GM21367 (cell line): ENCODE measurements around the gene SLC22A31.
"Not testable (repeated sequence)": the region's sequence is repeated elsewhere in the genome, so short reads cannot be mapped to it uniquely, and the experiment has no call there.

Source experiments
- ATAC-seq: cut with Tn5 transposase; IDR thresholded peaks from one replicate; pipeline ENCODE4 v1.9.1; 2021; ENCODE audit not compliant: unreplicated experiment

The SLC22A31 gene

DNA sequence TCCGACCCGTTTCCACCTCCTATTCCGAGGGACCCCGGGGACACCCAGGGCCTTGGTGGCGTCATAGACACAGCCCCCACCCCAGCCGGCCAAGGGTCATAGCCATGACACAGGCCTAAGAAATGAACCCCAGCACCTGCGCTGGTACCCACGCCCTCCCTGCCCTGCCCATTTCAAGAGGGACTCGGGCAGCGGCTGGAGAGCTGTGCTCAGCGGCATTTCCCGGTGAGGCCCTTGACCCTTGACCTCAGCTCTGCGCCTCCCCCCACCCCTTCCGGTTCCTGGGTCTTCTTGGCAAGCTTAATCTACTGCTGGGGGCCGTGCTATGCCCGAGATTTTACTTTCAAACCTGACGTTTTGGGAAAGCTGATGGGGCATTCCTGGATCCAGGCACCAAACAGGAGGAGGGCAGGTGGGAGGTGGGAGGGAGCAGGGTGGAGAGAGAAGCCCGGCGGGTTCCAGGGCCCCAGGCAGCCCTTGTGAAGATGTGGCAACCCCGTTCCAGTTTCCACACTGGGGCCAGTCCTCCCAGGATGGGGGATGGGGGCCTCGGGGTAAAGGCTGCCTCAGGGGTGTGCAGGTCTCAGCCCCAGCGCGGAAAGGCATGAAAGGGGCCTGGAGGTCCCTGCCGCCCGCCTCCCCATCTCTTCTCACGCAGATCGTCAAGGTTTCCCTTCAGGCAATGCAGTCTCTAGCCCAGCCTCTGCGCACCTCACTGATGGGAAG is at the start of gene SLC22A31:
Gene SLC22A31, minus strand, starts transcription at position 414 of the 726 bp plus-strand sequence. Its CDS starts 36 bp downstream, at position 378.
- no peak for ATAC-seq

GRCh38 chr16:89248196-89248982 is 48.1 kb upstream of the SLC22A31 start:
- ATAC-seq: no peak

DNA sequence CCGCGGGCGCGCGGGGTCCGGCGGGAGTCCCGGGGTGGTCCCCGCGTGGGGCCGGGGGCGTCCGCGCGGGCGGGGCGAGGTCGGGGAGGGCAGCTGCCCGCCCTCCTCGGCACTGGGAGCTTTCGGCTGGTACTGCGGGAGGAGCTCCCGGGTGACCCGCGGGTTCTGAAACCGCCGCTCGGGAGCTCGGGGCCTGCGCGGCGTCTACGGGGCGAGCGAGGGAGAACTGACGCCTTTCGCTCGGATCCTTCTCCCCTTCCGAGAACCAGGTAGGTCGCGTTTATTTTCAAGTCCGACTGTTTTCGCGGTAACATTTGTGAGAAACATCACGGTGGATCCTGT is 47.4 kb upstream of the SLC22A31 start:
- not testable (repeated sequence) for ATAC-seq

- ATAC-seq: no peak
Measured at GRCh38 chr16:89246903-89247733, 46.8 kb upstream of the SLC22A31 start.

- ATAC-seq: no peak
Measured at GRCh38 chr16:89246383-89246902, 46.1 kb upstream of the SLC22A31 start.

DNA sequence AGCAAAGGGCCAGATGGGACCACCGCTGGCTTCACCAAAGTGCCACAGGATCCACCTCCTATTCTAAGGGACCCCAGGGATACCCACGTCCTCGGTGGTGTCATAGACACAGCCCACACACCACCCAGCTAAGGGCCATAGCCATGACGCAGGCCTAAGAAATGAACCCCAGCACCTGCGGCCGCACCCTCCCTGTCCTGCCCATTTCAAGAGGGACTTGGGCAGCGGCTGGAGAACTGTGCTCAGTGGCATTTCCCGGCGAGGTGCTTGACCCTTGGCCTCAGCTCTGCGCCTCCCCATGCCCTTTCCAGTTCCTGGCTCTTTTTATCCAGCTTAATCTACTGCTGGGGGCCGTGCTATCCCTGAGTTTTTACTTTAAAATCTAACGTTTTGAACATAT is 44.4 kb upstream of the SLC22A31 start:
- ATAC-seq: no peak

DNA sequence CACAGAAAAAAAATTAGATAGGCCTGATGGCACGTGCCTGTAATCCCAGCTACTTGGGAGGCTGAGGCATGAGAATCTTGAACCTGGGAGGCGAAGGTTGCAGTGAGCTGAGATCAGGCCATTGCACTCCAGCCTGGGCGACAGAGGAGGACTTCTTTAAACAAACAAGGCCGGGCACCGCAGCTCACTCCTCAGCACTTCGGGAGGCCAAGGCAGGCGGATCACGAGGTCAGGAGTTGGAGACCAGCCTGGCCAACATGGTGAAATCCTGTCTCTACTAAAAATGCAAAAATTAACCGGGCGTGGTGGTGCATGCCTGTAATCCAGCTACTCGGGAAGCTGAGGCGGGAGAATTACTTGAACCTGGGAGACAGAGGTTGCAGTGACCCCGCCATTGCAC is 43.9 kb upstream of the SLC22A31 start:
- ATAC-seq: not testable (repeated sequence)

DNA sequence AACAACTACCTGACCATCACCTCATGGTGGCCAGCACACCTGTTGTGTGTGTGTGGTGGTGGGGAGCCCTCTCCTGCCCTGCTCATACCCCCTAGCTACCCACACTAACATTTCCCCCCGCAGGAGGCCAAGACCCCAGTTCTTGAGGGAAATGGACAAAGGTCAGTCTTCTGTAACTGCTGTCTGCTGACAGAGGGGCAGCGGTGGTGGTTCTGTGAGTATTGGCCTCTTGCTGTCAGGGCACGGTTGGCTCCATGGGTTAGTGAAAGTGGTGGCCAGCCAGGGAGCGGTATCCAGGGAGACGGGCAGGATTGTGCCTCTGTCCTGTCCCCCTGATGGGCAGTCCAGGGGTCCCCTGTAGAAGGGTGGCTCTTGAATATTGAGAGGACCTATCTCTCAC is 43.3 kb upstream of the SLC22A31 start:
- ATAC-seq: no peak

GRCh38 chr16:89242795-89243200 is 42.5 kb upstream of the SLC22A31 start:
- no peak for ATAC-seq

GRCh38 chr16:89241187-89242007 is 41.1 kb upstream of the SLC22A31 start:
- peak; percentile 49 for ATAC-seq

- ATAC-seq: no peak
Measured at GRCh38 chr16:89237733-89238132, 37.4 kb upstream of the SLC22A31 start.

GRCh38 chr16:89233678-89234490 is 33.5 kb upstream of the SLC22A31 start:
- ATAC-seq: no peak

DNA sequence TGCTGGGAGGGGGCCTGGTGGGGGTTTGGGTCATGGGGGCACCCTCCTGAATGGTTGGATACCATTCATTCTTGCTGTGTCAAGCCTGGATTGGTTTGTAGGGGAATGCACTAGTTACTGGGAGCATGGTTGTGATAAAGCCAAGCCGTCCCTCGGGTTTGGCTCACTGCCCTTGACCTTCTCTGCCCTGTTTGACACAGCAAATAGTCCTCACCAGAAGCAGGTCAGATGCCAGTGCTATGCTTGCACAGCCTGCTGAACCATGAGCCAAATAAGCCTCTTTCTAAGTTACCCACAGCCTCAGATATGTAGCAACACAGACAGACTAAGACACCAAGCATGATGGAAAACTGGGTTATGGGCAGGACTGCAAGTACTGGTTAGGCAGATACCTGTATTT is 31.8 kb upstream of the SLC22A31 start:
- ATAC-seq: no peak

- no peak for ATAC-seq
Measured at GRCh38 chr16:89230255-89230654, 29.9 kb upstream of the SLC22A31 start.

GRCh38 chr16:89224665-89225064 is 24.3 kb upstream of the SLC22A31 start:
- ATAC-seq: no peak

DNA sequence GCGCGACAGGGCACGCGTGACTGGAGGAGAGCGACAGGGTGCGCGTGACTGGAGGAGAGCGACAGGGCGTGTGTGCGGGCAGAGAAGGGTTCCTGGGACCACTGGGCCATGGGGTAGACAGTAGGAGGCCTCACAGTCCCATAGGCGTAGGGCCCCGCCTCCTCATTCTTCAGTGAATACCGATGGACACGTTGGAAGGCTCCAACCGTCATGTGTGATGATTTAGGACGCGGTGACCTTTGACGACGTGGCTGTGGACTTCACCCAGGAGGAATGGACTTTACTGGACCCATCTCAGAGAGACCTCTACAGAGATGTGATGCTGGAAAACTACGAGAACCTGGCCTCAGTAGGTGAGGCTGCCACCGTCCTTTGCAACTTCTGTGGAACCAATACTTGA is 22.6 kb upstream of the SLC22A31 start:
- ATAC-seq: no peak

- no peak for ATAC-seq
Measured at GRCh38 chr16:89221604-89222003, 21.3 kb upstream of the SLC22A31 start.

DNA sequence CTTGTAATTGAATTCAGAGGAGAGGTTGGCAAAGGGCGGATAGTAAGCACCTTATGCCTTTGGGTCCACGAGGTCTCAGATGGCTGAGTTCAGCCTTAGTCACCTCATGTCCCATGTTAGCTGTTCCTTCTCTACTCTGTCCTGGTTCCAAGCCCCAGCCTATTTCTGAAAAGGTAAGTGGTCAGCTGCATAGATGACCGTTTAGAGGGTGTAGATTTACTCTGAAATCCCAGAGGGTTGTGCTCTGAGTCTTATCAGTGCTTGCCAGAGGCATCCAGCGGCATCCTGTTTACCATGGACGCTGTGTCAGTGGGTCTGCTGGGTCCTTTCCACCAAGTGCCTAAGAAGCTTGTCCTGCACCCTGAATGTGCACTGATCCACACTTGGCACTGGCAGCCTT is 19.0 kb upstream of the SLC22A31 start:
- no peak for ATAC-seq

DNA sequence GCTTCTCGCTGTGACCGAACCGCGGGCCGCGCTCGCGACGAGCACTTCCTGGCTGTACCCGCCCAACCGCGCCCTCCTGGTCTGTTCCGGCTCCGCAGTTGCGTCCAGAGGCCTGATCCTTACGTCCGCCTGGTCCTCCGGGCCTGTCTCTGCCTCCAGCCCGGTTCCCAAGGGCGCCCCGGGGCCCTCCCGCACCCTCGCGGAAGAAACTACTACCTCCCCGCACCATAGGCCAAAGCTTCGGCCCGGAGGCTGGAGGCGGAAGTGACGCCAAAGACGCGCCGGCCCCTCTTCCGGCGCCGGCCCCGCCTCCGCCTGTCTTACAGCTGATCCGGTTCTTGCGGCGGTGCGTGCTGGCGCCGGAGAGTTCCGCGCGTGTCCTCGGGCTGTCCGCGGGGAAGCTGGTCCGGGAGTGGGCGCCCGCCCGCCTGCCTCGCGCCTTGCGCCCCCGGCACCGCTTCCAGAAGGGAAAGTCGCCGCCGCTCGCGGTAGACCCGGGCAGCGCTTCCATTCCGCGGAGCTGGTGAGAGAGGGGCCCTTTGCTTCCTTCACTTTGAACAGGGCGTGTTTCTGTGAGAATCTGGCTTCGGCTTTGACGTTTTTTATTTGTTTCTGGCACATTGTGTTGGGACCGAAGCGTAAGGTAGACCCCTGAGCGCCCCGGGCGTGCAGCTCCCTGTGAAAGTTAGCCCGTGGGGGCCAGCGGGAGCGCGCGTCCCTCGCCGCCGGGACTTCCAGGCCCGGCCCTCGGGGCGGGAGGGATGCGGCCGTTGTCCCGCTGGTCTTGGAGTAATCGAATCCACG is 17.3 kb upstream of the SLC22A31 start, which contains the start of gene ZNF778:
Gene ZNF778, plus strand, starts transcription at position 316 of the 804 bp plus-strand sequence. CDS start 3,425 bp downstream, outside the sequence.
- peak; percentile 72 for ATAC-seq
